Renal cortical epithelial cell (primary cell): ENCODE data around the gene FNBP1. TPM values are rescaled to one million over a fixed set of nuclear protein-coding genes. Genes with fewer than 3 reads are reported as not detected.
"Not testable (repeated sequence)": the region's sequence is repeated elsewhere in the genome, so short reads cannot be mapped to it uniquely, and the experiment has no call there.

Experiments
- DNase-seq: peaks from one replicate; pipeline ENCODE4 v3.0.0-alpha.2; 2011; ENCODE audit warnings: low read depth
- total RNA-seq: library from RNA; depleted of rRNA; stranded (reverse); fragments of >200 nt; gene quantifications from 2 replicates; pipeline ENCODE4 v1.2.3, GENCODE V29; 2014

Gene FNBP1
- total RNA-seq, 1 donor from 2014 or later = 39.5 TPM

- no peak for DNase-seq
Measured at GRCh38 chr9:129953736-129954135, 89.3 kb downstream of the FNBP1 start.

GRCh38 chr9:129952337-129952736 lies 90.7 kb downstream of the FNBP1 start:
- DNase-seq = no peak

DNA sequence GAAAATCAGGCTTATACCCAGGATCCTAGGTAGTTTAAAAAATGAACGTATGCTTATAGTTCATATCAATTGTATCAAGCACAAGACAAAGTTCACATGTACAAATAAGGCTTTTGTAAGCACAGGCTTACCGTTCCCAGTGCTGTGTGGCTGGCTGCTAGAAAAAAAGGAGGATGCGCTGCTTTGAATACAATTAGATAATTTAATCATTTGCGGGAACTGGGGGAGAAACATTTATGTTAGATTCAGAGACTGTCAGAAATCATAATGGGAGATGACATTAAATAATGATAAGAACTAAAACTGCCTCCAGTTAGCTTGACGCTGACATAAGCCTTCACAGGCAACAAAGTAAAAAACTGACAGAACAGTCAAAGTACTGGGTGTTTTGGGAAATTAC lies 93.2 kb downstream of the FNBP1 start:
- DNase-seq = no peak

DNA sequence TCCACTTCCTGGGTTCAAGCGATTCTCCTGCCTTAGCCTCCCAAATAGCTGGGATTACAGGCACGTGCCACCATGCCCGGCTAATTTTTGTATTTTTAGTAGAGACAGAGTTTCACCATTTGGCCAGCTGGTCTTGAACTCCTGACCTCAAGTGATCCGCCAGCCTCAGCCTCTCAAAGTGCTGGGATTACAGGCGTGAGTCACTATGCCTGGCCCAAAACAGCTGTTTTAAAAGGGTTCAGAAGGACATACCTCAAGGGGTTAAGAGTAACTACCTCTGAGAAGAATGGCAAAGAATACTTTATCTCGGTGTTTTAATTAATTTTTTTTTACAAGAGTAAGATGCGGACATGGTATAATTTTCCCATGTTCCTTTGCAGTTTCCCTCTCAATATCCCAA lies 94.4 kb downstream of the FNBP1 start:
- DNase-seq = not testable (repeated sequence)

DNA sequence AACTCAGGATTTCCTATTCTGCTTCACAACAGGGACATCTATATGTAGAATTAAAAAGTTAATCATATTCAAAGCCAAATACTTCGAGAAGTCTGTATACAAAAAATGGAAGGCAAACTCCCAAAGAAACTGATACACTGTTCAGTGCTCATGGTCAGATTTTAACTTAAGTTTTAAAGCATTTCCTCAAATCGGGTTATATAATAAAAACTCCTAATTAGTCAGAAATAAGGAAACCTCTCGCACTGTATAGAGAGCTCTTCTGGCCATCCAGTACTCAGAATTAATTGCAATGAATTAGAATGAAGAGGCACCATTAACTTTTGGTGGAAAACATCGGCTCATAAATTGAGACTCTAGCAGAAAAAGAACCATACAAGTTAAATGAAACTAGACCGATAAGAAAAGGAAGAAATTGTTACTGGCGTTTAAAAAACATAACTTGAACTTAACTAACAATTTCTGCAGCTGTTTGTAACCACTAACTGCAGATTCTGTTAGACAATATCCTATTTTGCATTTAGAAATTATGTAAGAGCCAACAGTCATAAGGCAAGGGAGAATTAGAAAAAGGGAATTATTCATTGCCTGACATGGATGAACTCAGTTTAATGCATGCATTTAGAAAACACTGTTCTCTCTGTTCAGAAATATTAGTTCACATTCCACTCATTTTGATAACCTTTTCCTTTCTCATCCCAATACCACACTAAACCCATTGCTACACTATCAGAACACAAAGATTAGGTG lies 96.6 kb downstream of the FNBP1 start:
- no peak for DNase-seq

GRCh38 chr9:129945314-129945713 lies 97.7 kb downstream of the FNBP1 start:
- no peak for DNase-seq

- DNase-seq = no peak
Measured at GRCh38 chr9:129944506-129945116, 98.4 kb downstream of the FNBP1 start.

GRCh38 chr9:129939431-129939830 lies 103.6 kb downstream of the FNBP1 start:
- no peak for DNase-seq

GRCh38 chr9:129938291-129938979 lies 104.6 kb downstream of the FNBP1 start:
- no peak for DNase-seq

GRCh38 chr9:129937879-129938278 lies 105.1 kb downstream of the FNBP1 start:
- not testable (repeated sequence) for DNase-seq

DNA sequence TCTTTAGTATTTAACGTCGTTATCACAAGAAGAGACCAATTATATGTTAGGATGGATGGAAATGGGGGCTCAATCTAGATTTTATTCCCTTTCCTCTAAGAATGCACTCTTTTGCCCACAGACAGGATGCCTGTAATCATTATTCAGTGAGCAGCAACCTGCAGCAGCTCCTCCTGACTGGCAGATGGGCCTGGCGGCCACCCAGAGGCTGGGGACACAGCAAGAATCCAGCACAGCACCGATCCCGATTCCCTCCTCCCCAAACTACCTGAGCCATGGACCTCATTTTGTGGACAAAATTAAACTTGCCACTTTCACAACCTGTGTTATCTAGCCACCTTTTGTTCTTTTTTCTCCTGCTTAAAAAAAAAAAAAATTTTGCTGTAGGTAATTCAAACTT lies 106.8 kb downstream of the FNBP1 start:
- DNase-seq = no peak

DNA sequence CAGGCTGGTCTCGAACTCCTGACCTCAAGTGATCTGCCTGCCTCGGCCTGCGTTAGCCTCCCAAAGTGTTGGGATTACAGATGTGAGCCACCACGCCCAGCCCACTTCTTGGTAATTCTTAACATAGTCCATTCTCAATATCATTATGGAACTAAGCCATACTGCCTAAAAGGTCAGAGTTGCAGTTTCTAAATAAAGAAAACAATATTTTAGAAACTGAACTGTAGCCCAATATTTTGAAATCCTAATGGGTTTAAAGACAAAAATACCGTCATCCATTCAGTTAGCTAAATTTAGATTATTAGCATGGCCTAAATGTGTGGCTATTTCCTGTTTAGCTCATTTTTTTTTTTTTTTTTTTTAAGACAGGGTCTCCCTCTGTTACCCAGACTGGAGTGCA lies 108.2 kb downstream of the FNBP1 start:
- DNase-seq = no peak

DNA sequence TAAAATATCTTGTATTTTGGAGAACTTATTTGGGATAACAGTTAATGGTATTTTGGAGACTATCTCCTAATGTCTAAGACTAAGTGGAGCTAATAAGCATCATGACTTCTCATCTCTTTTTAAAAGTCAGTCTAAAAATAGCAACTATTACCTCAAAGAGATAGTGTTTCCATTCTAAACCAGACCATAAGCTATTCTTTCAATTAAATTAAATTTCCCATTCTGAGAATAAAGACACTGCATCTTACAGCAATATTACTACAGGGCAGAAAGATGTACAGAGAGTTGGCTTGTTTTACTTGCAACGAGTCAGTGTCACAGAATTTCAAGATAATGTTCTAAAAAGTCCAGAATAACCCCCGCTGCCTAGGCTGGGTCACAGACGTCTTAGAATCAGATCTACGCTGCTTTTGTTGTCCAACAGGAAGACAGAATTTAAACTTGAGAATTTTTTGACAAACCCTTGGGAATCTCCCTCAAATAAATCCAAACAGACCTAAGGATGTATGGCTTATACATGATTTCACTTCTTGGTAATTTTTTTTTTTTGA lies 108.9 kb downstream of the FNBP1 start:
- DNase-seq = no peak

DNA sequence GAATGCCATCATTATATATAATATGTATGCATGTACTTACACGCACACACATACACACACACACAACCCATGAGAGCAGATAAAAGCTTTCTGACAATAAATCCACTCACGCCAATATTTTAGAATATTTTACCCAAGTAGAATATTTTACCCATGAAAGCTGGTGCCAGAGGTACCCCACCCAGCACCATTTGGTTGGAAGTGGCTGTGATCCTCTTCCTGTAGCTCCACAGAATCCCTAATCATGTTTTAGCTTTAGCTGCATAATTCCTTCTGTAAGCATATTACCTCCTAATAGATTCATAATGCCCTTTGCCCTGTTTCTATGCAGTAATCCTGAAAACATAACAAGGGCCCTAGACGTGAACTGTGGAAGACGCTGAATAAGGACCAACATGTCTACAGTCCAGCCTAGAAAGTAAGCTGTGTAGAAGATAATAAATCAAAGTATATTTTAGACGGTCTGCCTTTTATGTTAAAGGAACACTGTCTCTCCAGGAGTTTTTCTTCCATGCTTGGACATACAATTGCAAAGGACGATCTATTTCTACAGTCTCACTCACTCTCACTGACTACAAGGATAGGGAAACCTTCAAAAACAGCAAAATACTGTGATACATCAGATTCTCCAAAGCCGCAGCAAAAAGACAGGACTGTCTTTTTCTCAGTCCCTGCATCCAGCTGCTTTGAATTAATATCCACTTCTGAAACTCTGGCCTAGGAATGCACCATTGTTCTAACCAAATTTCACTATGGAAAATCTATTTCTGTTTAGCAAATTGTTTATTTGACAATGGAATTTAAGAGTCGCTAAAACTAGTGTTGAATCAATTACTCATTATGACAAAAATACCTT lies 109.6 kb downstream of the FNBP1 start:
- no peak for DNase-seq

DNA sequence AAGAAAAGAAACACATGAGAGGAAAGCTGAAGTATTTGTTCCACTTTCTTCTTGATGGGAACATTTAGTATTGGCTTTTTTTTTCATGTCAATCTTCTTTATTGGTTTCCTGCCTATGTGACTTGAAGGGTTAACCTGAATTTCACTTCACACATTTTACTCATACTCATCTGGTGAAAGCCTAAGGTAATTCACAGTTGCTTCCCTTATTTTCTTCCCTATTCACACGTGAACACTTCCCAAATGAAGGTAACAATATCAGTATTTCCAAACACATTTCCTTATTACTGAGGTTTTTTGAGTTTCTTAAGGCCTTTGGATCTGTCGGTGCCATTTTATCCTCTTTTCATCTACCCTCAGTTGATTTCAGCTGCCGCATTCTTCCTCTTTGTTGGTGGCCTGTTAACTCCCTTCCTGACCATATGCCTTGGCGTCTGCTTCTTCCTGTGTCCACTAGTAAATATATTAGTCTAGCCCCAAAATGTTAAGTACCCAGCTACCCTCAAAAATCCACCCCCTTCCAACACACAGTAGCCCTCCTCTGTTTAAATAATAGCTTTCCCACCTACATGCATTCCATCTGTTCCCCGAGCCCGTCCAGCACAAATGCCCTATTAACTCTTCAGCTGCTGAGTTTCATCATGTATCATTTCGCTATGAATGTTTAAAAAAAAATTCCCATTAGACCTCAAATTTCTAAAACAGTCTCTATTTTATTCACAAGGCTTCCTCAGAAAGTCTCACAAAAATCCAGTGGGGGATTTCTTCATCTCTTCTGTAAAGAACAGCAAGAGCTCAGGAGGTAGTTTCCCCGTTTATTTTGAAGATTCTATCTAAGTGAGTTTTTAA lies 110.5 kb downstream of the FNBP1 start:
- DNase-seq = no peak

- DNase-seq = no peak
Measured at GRCh38 chr9:129930743-129931142, 112.2 kb downstream of the FNBP1 start.

- DNase-seq = no peak
Measured at GRCh38 chr9:129929496-129930125, 113.4 kb downstream of the FNBP1 start.

GRCh38 chr9:129923589-129923988 lies 119.4 kb downstream of the FNBP1 start:
- DNase-seq = no peak

DNA sequence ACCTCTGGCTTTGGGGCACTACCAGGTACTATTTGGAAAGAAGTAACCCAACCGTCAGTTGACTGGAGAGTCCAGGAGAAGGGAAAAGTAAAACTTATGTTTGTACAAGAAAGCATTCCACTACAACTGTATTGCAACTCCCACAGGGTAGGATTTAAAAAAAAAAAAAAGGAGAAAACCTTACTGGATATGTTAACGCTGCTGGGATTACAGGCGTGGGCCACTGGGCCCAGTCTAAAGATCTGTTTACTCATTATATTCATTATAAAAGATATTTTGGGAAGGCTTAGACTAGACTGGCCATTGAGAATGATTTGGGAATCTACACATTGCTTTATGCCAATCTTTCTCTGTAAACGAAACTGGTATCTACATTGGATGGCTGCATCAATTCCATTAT lies 121.1 kb downstream of the FNBP1 start:
- DNase-seq = no peak

- no peak for DNase-seq
Measured at GRCh38 chr9:129919841-129920240, 123.1 kb downstream of the FNBP1 start.
